8988T (cell line): ENCODE data around the gene HSF2BP.
"Not testable (repeated sequence)": the region's sequence is repeated elsewhere in the genome, so short reads cannot be mapped to it uniquely, and the experiment has no call there.

ENCODE experiments used
- DNase-seq: peaks from one replicate; pipeline ENCODE4 v3.0.0; 2011

The HSF2BP gene

DNA sequence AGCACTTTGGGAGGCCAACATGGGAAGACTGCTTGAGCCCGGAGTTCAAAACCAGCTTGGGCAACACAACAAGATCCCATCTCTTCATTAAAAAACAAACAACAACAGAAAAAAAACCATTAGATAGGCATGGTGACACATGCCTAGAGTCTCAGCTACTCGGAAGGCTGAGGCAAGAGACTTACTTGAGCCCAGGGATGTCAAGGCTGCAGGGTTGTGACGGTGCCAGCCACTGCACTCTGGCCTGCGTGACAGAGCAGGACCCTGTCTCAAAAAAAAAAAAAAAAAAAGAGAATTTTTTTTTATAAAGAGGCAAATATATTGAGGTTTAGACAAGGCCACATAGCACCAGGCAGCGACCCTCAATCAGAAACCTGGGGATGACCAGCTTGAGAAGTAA is 62.7 kb downstream of the HSF2BP start:
- DNase-seq = no peak

DNA sequence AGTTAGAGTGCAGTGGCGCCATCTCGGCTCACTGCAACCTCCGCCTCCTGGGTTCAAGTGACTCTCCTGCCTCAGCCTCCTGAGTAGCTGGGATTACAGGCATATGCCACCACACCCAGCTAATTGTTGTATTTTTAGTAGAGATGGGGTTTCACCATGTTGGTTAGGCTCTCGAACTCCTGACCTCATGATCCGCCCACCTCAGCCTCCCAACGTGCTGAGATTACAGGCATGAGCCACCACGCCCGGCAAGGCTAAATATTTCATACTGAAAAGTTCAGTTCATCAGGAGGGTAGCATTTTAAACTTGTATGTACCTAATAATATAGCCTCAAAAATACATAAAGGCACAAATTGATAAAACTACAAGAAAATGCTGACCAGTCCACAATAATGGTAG is 63.5 kb downstream of the HSF2BP start:
- not testable (repeated sequence) for DNase-seq

DNA sequence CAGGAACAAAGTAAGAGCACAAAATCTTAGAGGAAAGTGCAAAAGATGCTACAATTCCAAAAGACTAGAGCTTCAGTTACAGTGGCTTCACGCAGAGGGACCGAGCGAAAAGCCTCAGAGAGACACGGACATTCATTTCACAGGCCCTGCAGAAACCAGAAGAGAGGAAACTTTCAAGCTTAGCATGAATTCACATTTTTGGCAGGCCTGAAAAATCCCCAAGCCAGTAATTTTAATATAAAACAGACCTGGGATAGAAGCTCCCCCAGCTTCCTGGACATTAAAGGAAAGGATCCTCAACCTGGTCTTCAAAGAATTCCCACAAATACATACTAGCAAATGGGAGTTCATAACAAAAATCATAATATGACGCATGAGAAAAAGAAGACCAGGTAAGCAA is 66.2 kb downstream of the HSF2BP start:
- DNase-seq = no peak

DNA sequence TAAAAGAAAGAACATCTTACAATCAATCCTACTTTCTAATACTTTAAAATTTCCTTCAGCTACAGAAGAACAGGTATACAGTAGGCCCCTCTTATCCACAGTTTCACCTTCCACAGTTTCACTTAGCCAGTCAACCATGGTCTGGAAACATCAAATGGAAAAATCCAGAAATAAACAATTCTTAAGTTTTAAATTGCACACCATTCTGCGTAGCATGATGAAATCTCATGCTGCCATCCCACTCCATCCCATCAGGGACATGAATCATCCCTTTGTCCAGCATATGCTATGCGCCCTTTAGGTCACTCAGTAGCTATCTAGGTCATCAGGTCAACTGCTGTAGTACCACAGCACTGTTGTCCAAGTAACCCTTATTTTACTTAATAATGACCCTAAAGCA is 67.7 kb downstream of the HSF2BP start:
- no peak for DNase-seq

DNA sequence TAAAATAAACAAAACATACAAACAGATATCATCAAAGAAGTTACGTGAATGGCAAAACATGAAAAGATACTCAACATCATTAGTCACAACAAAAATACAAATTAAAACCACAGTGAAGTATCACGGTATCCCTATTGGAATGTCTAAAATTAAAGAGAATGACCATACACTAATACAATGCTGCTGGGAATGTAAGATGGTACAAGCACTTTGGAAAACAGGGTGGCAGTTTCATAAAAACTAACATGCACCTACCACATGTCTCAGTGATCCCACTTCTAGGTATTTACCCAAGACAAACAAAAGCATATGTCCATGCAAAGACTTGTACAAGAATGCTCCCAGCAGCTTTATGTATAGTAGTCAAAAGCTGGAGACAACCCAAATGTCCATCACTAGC is 69.1 kb downstream of the HSF2BP start:
- DNase-seq = no peak

DNA sequence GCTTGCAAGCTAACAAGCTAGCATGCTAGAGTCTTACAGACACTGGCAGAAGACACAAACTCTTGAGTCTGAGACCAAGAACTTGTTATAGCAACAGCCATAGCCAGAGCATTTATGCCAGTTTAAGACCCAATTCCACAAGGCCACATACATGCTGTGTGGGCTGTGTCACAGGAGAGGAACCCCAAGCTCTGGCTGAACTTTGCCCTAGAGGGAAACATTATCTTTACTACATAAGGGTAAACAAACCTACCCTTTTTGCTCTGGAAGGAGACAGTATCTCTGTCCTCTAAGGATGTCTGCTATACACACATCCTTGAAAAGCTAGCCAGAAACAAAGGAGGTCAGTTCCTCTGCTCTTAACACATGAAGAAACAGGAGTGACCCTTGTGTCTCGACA is 70.3 kb downstream of the HSF2BP start:
- DNase-seq = no peak

DNA sequence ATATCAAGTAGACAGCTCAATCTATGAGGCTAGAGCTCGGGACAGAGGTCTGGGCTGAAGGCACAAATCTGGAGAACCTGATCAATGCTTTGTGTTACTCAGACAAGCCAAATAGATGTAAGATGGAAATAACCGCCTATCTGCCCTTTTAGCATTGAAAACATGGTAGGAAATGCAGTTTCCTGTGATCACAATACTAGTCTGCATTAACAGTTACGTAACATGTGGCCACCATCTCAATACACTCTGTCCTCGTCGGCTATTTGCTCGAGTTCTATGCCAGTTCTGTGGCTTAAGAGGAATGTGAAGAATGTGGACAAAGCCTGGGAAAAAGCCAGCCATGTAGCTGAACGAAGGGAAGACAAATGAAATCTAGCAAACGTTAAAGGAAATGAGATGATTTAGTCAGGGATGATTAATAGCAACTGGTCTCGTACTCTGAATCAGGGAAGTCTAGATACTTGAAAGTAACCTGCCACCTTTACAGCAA is 73.3 kb downstream of the HSF2BP start:
- peak; percentile 27 for DNase-seq

DNA sequence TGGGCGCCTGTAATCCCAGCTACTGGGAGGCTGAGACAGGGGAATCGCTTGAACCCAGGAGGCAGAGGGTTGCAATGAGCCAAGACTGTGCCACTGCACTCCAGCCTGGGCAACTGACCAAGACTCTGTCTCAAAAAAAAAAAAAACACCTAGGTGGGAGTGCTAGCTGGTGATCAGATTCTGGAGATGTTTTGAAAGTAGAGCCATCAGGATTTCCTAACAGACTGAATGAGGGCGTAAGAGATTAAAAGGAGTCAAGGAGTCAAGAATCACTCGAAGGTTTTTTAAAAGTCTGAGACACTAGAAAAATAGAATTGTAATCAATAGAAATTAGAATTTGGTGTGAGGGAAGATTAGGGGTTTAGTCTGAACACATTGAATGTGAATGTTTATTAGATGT is 73.8 kb downstream of the HSF2BP start:
- DNase-seq = no peak

DNA sequence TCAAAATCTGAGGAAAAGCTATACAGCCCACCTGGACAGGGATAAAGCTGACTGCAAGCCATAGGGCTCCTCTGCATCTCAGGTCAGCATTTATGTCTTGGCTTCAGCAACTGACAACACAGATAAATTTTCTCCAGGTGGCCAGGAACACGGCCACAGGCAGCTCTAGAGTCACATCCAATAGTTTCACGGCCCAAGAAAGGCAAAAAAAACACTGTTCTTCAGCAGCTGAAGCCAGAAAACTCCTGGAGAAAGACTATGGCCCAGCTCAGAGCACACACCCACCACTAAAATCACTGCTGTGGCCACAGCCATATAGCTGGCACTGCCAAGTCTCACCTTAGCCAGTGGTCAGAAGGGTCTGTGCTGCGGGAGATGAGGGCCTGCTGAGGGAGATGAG is 77.8 kb downstream of the HSF2BP start:
- no peak for DNase-seq

DNA sequence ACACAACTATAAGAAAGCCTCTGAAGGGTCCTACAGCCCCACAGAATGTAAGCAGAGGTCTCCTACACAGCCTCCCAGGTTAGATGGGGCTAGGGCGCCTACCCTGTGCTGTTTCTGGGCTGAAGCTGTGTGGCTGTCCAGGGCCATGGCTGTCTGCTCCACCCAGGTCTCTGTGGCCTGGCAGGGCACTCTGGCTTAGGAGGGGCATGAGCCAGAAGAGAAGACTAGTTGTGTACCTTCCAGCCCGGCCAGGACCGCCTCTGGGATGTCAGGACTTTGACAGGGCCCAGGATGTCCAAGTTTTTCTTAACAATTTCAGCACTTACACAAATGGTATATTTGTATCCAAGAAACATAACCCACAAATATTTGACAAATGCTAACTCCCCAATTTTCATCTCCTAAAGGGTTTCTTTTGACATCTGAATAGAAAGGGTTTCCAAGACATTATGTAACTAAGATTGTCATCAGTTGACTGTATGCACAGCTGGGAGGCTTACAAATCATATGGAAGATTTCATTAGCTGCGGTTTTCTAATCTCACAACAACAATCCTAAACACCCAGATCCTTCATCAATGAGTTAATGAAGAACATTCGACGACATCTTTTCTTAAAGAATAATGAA is 80.5 kb downstream of the HSF2BP start:
- DNase-seq = no peak

DNA sequence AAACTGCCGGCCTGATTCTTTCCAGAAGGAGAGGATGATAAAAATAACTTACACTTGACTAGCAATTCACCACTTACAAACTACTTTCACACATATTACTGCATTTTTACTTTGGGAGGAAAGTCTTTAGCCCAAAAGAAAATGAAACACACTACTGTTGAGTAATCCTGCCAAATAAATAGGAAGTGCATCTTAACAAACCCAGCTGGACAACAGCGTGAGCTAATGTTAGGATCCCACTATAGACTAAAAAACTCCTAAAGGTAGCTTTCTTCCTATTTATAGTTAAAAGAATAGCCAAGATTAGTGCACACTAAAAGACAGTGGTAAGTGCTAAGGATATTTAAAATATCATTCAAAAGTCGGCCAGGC is 83.8 kb downstream of the HSF2BP start:
- DNase-seq = no peak

DNA sequence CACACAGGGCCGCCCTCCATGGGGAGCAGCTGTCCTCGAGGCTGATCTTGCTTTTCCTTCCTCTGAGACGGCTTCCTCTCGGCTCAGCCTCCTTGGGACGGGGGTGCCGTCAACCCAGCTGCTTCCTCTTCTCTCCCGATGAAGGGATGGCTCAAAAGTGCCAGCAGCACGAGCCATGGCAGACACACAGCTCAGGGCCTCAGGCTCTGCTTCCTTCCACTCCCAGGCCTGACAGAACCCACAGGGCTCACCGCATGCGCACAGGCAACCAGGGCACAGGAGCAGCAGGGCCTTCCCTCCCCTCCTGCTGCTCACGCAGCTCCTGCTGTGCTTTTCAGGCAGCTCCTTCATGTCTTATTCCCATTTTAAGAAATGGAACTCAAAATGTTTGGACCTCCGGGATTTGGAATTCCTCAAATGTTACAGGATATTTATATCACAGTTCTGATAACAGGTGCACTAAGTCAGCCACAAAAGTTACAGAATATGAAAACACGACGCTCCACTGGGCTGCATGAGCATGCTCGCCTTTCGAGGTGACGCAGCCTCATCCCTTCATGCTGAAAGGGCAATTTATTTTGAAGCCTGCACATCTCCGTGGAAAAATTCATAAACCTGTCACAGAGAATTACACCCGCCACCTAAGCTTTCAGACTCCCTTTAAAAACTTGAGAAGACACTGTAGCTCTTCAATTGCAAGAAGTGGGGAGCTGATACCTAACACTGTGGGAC is 84.4 kb downstream of the HSF2BP start:
- DNase-seq = no peak

DNA sequence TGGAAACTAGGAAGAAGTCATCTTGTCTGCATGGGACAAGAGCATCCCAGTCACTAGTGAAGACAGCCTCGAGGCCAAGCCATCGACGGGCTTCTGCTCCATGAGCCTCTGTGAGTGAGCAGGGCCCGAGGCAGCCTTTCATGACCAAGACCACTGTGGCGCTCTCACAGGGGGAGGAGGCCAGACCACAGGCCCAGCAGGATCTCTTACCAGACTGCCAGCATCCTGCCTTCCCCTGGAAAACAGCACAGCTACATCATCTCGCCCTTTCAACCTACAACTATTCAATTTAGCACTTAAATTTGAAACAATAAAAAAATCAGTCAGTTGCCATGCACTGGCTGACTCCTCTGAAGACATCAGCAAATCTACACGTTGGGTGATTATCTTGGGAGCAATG is 85.4 kb downstream of the HSF2BP start:
- DNase-seq = no peak

DNA sequence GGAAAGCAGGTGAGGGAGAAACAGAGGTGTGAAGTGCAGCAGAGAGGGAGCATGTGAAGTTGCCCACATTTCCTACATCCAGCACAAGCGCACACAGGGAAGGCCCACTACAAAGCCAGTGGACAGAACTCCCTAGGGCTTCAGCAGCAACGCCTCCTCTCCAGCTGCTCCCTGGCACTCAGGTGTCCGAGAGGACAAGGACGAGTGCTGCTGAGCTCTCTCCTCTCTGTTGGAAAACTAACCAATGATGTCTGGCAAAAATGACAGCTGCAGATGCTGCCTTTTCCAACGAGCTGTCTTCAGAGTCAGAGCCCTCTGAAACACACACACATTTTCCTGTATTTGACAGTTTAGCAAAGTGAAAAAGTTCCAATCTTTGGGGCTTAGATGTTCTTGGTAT is 86.8 kb downstream of the HSF2BP start:
- DNase-seq = no peak

DNA sequence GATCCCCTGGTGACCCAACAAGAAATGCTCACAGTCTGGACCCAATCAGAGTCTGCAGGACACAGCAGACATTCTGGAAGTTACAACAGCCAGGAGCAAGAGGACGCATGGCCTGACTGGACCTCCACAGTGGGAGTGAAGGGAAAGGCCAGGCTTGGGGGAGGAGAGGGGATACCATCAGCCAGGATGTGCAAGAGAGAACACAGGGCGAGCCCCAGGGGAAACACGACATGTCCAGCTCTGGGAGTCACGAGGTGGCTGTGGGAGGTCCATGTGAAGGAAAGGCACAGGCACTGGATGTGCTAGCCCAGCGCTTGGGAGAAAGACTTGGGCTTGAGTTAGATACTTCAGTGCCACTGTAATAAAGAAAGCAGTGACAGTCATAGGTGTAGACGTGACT is 87.3 kb downstream of the HSF2BP start:
- no peak for DNase-seq

DNA sequence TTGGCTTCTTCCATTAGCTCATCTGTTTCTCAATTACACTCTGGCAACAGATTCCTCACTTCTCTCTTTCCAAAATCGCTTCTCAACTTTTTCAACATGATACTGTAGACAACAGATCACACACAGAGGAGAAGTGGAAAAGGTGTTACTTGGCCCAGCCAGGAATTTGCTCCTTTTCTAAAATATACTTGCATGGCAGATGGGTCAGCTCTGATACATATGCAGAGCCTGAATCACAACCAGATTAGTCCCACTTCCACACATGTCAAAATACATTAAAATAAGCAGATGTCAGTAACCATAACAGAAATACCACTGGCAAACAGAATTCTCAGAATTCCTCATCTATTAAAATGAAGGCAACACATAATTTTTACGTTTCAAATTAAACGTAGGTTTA is 89.1 kb downstream of the HSF2BP start:
- DNase-seq = not testable (repeated sequence)

DNA sequence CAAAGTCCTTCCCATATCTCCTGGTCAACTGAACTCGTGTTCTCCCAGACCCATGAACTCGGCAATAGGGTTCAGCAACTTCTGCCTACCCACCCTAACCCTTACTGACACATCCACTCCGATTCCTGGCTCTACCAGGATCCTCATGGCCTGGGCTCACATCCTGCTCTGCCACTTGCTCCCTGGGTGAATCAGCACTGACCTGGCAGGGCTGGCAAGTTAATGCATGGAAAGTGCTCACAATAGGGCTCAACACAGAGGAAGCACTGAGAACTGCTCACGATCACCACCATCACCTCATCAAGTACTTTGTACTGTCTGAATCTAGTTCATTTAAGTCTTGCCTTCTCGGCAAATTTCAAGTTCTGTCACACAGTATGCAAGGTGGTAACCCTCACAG is 96.8 kb downstream of the HSF2BP start:
- not testable (repeated sequence) for DNase-seq

DNA sequence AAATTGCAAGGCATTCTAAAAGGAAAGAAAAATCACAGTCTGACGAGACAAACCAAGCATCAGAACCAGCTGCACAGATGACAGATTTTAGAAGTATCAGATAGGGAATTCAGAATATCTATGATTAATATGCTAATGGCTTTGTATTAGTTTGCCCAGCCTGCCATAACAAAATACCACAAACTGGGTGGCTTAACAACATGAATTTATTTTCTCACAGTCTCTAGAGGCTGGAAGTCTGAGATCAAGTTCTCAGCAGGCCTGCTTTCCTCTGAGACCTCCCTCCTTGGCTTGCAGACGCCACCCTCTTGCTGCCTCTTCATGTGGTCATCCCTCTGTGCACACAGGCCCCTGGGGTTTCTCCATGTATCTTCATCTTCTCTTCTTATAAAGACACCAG is 118.7 kb downstream of the HSF2BP start:
- DNase-seq = not testable (repeated sequence)

DNA sequence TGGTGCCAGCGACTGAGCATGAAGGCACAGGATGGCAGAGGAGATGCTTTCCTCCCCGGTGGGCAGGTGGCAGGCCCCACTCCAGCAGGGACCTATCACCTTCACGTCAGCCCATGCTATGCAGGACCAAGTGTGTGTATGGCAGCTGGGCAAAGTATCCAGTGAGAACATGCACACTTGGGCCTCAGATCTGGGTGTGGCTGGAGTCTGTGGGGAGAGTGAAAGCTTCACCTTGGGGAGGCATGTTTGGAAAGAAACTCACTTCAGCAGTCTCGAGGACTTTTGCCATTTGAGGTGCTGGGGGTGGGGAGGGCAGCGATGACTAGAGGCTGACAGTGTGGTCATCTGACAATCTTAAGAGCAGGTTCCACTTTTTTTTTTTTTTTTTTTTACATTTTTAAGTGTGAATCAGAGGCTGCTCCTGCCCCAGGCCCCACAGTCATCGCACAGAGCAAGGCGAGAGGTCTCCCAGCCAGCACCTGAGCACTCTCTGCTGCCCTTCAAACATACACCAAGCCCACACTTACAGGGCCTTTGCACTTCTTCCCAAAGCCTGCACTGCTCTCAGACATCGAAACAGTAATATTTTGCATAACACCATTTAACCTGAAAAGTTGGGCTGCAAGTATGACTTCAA is 136.7 kb downstream of the HSF2BP start:
- DNase-seq = not testable (repeated sequence)

DNA sequence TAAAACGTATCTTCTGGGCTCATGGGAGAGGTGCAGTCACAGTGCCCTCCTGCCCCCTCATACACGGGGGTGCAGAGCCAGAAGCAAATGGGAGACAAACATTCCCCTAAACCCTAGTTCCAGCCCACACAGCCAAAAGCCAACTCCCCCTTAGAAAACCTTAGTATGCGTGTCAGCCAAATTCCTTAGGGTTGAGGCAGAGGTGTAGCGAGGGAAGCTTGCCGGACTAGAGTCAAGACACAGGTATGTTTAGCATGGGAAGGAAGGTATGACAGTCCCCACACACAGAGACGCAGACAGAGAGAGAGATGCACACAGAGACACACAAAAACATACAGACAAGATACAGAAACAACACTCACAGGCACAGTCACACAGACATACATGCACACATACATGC is 141.6 kb downstream of the HSF2BP start:
- not testable (repeated sequence) for DNase-seq

DNA sequence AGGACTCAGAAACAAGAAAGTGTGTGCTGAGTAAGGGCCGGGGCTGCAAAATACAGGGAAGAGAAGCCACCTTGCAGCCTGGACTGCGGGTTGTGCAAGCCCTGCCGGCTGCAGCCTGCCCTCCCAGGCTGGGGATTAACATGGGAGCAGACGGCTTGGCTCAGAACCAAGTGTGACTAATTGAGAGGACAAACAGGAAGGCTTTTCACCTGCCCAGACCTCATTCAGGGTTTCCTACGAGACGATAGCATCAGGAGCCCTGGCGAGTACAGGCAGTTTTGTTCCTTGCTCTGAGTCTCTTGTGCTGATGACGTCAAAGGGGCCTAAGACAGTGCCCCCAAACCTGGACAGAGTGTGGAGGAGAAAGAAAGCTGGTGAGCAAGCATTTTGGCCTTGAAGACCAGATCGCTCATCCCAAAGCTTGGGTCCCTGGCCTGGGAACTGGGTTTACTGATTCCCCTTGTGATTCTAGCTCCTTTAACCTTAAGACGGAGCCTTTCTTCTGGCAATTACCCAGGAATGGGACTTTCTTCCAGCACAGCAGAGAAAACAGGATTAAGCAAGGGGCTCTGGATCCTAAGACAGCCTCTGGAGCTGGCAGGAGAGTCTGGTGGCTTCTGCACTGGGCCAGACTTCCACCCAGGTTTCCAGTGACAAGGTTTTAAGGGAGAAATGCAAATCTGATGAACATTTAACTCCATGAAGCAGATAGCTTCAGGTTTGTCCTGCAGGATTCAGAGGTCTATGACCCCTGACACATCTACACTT is 142.2 kb downstream of the HSF2BP start:
- not testable (repeated sequence) for DNase-seq

DNA sequence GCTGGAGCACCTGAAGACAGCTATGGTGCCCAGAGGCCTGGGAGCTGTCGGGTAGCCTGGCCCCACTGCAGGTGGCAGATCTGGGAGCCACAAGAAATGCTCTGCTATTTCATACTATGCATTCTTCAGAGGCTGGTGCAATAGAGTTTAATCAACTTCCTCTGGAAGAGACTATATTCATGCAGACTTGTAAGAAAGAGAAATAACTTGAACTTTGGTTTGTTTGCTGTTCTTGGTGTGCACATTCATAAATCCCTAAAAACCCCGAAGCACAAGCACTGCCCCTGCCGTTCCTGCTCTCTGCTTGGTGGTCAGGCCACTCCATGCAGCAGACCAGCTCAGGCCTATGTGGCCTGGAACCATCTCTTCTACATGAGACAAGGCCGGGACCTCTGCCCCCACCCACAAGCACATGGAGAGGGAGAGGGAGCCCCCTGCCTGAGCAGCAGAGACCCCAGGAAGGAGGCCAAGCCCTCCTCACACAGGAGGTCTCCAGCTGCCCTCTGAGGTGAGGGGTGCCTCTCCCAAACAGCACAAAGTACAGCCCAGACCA is 142.9 kb downstream of the HSF2BP start:
- DNase-seq = not testable (repeated sequence)

DNA sequence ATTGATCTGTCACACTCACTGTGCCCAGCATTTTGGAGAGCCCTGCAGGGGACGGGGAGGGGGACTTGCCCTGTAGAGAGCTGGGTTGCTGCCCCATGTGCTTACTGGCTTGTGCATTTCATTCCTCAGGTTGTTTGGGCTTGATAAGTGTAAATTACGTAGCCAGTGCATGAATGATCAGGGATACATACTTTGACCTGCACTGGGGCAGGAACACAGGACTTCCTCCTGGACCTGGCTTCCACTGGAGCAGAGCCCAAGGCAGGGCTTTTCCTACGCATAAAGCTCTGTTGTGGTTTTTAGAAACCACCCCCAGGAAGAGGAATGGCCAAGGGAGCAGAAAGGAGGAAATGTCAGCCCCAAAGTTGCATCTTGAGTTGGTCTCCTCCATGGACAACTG is 144.5 kb downstream of the HSF2BP start:
- DNase-seq = not testable (repeated sequence)
